ENCODE measurements around the gene MGST2.
"Not testable (repeated sequence)": the region's sequence is repeated elsewhere in the genome, so short reads cannot be mapped to it uniquely, and the experiment has no call there.

MGST2 gene

DNA sequence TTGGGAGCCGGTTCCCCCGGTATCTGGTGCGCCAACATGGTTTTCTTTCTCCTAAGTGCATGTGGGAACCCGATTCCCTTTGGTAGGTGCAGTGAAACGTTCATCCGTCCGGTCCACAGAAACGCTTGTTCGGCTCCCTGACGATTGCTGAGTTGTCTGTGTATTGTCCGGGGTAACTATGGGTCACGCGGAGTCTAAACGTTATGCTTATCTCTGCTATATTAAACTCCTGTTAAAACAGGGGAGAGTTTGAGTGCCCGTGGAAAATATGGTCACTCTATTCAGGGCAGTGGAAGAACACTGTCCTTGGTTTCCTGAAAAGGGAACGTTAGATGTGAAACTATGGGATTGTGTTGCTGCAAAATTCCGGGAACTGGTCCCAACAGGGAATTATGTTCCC, 32.4 kb upstream of the MGST2 start:
- Histone ChIP-seq H3K4me1 (ENCODE audit: control insufficient read depth, low read length) (no peaks in the 10 kb centered on the region), H3K4me2 (ENCODE audit: low read length) (no peak overlapping the region), H3K79me2 (ENCODE audit: control insufficient read depth, low read length) (no peaks in the 10 kb centered on the region), H3K27me3 (ENCODE audit: control insufficient read depth, low read length) (peaks cover 14% of the 10 kb centered on the region), H3K27ac (ENCODE audit: low read depth, low read length) (no peak overlapping the region), H3K9me3 (ENCODE audit: control insufficient read depth, insufficient read depth, low read length) (peaks cover 2% of the 10 kb centered on the region; the same call in 1 of the 2 replicates), H3F3A (ENCODE audit: control insufficient read depth, insufficient read depth) (no peaks in the 10 kb centered on the region), H3K36me3 (ENCODE audit: control insufficient read depth, low read length) (no peaks in the 10 kb centered on the region), H4K20me1 (ENCODE audit: control insufficient read depth, insufficient read depth, low read depth, low read length) (no peaks in the 10 kb centered on the region), H3K9me2 (replicated peaks; ENCODE audit: control insufficient read depth, low read length) (no peaks in the 10 kb centered on the region), H3K4me3 (ENCODE audit: low read length) (no peak overlapping the region)
- TF ChIP-seq EZH2phosphoT487 (IDR thresholded peaks at IDR 0.05; ENCODE audit: borderline replicate concordance, low read length) = no peak
- TF ChIP-seq, protein P1, sequence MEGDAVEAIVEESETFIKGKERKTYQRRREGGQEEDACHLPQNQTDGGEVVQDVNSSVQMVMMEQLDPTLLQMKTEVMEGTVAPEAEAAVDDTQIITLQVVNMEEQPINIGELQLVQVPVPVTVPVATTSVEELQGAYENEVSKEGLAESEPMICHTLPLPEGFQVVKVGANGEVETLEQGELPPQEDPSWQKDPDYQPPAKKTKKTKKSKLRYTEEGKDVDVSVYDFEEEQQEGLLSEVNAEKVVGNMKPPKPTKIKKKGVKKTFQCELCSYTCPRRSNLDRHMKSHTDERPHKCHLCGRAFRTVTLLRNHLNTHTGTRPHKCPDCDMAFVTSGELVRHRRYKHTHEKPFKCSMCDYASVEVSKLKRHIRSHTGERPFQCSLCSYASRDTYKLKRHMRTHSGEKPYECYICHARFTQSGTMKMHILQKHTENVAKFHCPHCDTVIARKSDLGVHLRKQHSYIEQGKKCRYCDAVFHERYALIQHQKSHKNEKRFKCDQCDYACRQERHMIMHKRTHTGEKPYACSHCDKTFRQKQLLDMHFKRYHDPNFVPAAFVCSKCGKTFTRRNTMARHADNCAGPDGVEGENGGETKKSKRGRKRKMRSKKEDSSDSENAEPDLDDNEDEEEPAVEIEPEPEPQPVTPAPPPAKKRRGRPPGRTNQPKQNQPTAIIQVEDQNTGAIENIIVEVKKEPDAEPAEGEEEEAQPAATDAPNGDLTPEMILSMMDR (IDR thresholded peaks at IDR 0.05; ENCODE audit: low read depth, low read length, poor library complexity, severe bottlenecking) = no peak

DNA sequence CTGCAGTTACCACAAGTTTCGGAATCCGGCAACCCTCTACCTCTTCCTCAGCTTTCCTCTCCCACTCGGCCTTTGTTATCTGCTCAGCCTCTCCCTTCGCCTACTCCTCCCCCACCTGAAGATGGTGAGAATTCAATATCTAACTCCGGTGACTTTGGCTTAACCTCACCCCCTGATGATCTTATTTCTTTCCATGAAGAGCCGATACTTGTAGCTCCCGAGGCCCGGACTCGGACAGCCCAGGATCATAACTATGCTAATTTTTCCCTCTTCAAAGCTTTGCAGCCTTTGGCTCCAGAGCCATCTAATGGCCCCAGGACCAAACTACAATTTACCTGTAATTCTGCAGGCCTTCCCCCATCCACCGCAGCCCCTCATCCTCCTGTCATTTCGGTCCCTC, 32.0 kb upstream of the MGST2 start:
- Histone ChIP-seq H3K4me1 (ENCODE audit: control insufficient read depth, low read length) (no peaks in the 10 kb centered on the region), H3K4me3 (ENCODE audit: low read length) (no peak overlapping the region), H3K9me3 (ENCODE audit: control insufficient read depth, insufficient read depth, low read length) (peaks cover 7% of the 10 kb centered on the region; the same call in 1 of the 2 replicates), H3K4me2 (ENCODE audit: low read length) (no peak overlapping the region), H3K79me2 (ENCODE audit: control insufficient read depth, low read length) (no peaks in the 10 kb centered on the region), H4K20me1 (ENCODE audit: control insufficient read depth, insufficient read depth, low read depth, low read length) (no peaks in the 10 kb centered on the region), H3K27ac (ENCODE audit: low read depth, low read length) (no peak overlapping the region), H3F3A (ENCODE audit: control insufficient read depth, insufficient read depth) (no peaks in the 10 kb centered on the region), H3K9me2 (replicated peaks; ENCODE audit: control insufficient read depth, low read length) (no peaks in the 10 kb centered on the region), H3K27me3 (ENCODE audit: control insufficient read depth, low read length) (peaks cover 14% of the 10 kb centered on the region), H3K36me3 (ENCODE audit: control insufficient read depth, low read length) (no peaks in the 10 kb centered on the region)
- TF ChIP-seq EZH2phosphoT487 (IDR thresholded peaks at IDR 0.05; ENCODE audit: borderline replicate concordance, low read length) = no peak
- TF ChIP-seq, protein P1 (IDR thresholded peaks at IDR 0.05; ENCODE audit: low read depth, low read length, poor library complexity, severe bottlenecking) = no peak

DNA sequence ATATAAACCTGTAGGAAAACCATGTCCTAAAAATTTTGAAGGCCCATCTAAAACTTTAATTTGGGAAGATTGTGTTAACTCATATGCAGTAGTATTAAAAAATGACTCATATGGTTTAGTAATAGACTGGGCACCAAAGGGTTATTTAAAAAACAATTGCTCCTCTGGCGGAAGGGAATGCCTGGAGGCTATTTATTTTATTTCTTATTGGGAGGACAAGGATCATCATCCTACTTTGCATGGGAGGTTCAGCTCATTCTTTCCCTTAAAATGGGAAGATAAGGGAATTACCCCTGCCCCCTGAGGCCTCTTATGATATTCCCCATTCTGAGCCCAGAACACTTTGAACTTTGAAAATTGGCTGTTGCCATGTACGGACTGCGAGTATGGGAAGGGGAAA, 29.7 kb upstream of the MGST2 start:
- no peaks in the 10 kb centered on the region for H3K4me1 ChIP-seq (ENCODE audit: control insufficient read depth, low read length)
- H3F3A ChIP-seq (ENCODE audit: control insufficient read depth, insufficient read depth) = no peaks in the 10 kb centered on the region
- no peaks in the 10 kb centered on the region for H4K20me1 ChIP-seq (ENCODE audit: control insufficient read depth, insufficient read depth, low read depth, low read length)
- peaks cover 15% of the 10 kb centered on the region; the same call in 1 of the 2 replicates for H3K9me3 ChIP-seq (ENCODE audit: control insufficient read depth, insufficient read depth, low read length)
- no peaks in the 10 kb centered on the region for H3K36me3 ChIP-seq (ENCODE audit: control insufficient read depth, low read length)
- H3K9me2 ChIP-seq (replicated peaks; ENCODE audit: control insufficient read depth, low read length) = no peaks in the 10 kb centered on the region
- no peak overlapping the region for H3K4me3 ChIP-seq (ENCODE audit: low read length)
- peaks cover 10% of the 10 kb centered on the region for H3K27me3 ChIP-seq (ENCODE audit: control insufficient read depth, low read length)
- H3K4me2 ChIP-seq (ENCODE audit: low read length) = no peak overlapping the region
- H3K79me2 ChIP-seq (ENCODE audit: control insufficient read depth, low read length) = no peaks in the 10 kb centered on the region
- TF ChIP-seq EZH2phosphoT487 (IDR thresholded peaks at IDR 0.05; ENCODE audit: borderline replicate concordance, low read length) = no peak
- TF ChIP-seq, protein P1 (IDR thresholded peaks at IDR 0.05; ENCODE audit: low read depth, low read length, poor library complexity, severe bottlenecking) = no peak
- no peak overlapping the region for H3K27ac ChIP-seq (ENCODE audit: low read depth, low read length)

DNA sequence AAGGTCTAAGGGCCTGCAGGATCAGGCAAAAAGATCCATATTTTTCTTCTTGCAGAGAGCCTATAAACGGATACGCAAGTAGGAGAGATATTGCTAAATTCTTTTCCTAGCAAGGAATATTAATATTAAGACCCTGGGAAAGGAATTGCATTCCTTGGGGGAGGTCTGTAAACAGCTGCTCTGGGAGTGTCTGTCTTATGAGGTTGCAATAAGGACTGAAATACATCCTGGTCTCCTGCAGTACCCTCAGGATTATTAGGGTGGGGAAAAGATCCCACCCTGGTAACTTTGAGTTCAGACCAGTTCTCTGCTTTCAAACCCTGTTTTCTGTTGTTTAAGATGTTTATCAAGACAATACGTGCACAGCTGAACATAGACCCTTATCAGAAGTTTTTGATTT, 27.3 kb upstream of the MGST2 start:
- peaks cover 15% of the 10 kb centered on the region; the same call in 1 of the 2 replicates for H3K9me3 ChIP-seq (ENCODE audit: control insufficient read depth, insufficient read depth, low read length)
- not testable (repeated sequence) for H3K4me1 ChIP-seq (ENCODE audit: control insufficient read depth, low read length); H3K4me3 ChIP-seq (ENCODE audit: low read length); H3K9me2 ChIP-seq (replicated peaks; ENCODE audit: control insufficient read depth, low read length); H3F3A ChIP-seq (ENCODE audit: control insufficient read depth, insufficient read depth); H3K4me2 ChIP-seq (ENCODE audit: low read length); H3K27ac ChIP-seq (ENCODE audit: low read depth, low read length); H3K79me2 ChIP-seq (ENCODE audit: control insufficient read depth, low read length); H3K36me3 ChIP-seq (ENCODE audit: control insufficient read depth, low read length); H3K27me3 ChIP-seq (ENCODE audit: control insufficient read depth, low read length); H4K20me1 ChIP-seq (ENCODE audit: control insufficient read depth, insufficient read depth, low read depth, low read length)

Measured in DOHH2 (cell line).